Muscle layer of colon (tissue), 2 donors: ENCODE measurements around the gene SGCD.
"Not testable (repeated sequence)": the region's sequence is repeated elsewhere in the genome, so short reads cannot be mapped to it uniquely, and the experiment has no call there.

Source experiments
- H3K27ac ChIP-seq: one replicate; pipeline ENCODE4 v1.7.0; 2013; ENCODE audit warnings: low read depth, mild to moderate bottlenecking, low read length, moderate library complexity
- H3K27me3 ChIP-seq, 2 donors: one replicate each; pipeline ENCODE4 v1.7.0; 2013; ENCODE audit warnings: low read length in 2 of 2, mild to moderate bottlenecking in 2 of 2; ENCODE audit not compliant: insufficient read depth in 2 of 2, control insufficient read depth in 1 of 2
- H3K36me3 ChIP-seq: one replicate; pipeline ENCODE4 v1.7.0; 2013; ENCODE audit warnings: mild to moderate bottlenecking, low read length; ENCODE audit not compliant: insufficient read depth
- H3K4me1 ChIP-seq: one replicate; pipeline ENCODE4 v1.7.0; 2013; ENCODE audit warnings: mild to moderate bottlenecking, low read length; ENCODE audit not compliant: insufficient read depth
- H3K4me3 ChIP-seq, 2 donors: one replicate each; pipeline ENCODE4 v1.7.0; 2013; ENCODE audit warnings: low read length in 2 of 2, low read depth in 1 of 2, mild to moderate bottlenecking in 1 of 2, moderate library complexity in 1 of 2
- H3K9ac ChIP-seq: one replicate; pipeline ENCODE4 v1.7.0; 2013; ENCODE audit warnings: low read length
- H3K9me3 ChIP-seq: one replicate; pipeline ENCODE4 v1.7.0; 2013; ENCODE audit warnings: mild to moderate bottlenecking, low read length
- donor health status: abdominal sarcoma.
- donor health status: Adenocarcinoma of cecum.

Gene SGCD

DNA sequence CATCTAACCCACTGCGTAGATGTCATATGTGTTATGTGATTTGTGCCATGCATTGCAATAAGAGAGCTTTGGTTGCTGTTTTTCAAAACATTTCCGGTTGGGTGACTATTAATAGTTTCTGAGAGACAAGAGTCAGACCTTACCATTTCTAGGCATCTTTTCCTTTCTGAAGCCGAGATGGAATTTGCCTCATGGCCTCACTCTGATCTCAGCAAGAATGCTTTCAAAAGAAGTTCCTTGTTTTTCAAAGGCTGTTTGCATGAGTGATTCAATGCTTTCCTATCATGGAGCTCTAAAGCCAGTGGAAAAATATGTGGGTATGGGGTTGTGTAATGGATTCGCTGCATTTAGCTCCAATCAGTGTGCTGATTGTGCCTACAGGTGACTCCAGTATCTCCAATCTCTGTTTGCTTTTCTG is 320.1 kb downstream of the SGCD start:
- no peaks in the 10 kb centered on the region for H3K27me3 ChIP-seq
- no peaks in the 10 kb centered on the region for H3K9me3 ChIP-seq
- no peak overlapping the region for H3K9ac ChIP-seq
- H3K4me3 ChIP-seq = no peak overlapping the region
- H3K36me3 ChIP-seq = no peaks in the 10 kb centered on the region
- no peak overlapping the region for H3K27ac ChIP-seq
- peaks cover 10% of the 10 kb centered on the region for H3K4me1 ChIP-seq

DNA sequence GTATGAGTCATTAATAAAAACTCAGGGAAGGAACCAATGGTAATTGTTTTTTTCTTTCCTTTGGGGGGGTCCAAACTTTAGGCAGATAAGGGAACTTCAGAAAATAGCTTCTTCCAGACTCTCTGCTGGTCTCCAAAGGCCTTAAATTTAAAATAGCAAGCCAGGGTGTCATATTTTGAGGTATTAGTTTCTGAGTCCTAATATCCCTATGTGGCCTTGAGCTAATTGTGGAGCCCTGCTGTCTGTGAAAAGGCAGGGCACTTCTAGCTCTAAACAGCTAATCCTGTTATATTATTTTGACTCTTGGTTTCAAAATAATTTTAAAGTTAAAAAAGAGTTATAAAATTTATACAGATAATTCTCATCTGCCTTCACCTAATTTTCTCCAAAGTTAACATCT is 327.5 kb downstream of the SGCD start:
- no peaks in the 10 kb centered on the region for H3K9me3 ChIP-seq
- H3K4me1 ChIP-seq = no peaks in the 10 kb centered on the region
- no peak overlapping the region for H3K27ac ChIP-seq
- H3K9ac ChIP-seq = no peak overlapping the region
- no peaks in the 10 kb centered on the region for H3K36me3 ChIP-seq
- H3K4me3 ChIP-seq = no peak overlapping the region
- no peaks in the 10 kb centered on the region for H3K27me3 ChIP-seq

DNA sequence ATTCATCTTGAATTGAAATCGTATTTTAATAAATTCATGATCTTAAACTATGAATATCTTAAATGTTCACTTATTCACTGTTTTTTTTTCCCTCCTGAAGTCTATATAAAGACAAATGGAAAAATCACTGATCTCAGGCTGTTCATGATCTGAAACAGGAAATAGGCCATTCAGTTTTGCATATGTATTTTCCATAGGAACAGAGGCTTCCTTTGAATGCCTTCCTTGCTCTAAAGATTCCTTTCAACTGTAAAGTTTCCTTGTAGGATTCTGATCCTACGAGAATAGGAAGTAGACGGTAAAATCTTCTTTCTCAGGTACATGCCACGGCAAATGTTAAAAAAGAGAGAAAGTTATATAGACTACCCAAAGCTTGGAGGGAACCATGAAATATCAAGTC is 328.8 kb downstream of the SGCD start:
- Histone ChIP-seq H3K4me1 (no peaks in the 10 kb centered on the region), H3K4me3 (no peak overlapping the region), H3K27me3 (no peaks in the 10 kb centered on the region), H3K27ac (no peak overlapping the region), H3K9me3 (no peaks in the 10 kb centered on the region), H3K36me3 (no peaks in the 10 kb centered on the region), H3K9ac (no peak overlapping the region)

DNA sequence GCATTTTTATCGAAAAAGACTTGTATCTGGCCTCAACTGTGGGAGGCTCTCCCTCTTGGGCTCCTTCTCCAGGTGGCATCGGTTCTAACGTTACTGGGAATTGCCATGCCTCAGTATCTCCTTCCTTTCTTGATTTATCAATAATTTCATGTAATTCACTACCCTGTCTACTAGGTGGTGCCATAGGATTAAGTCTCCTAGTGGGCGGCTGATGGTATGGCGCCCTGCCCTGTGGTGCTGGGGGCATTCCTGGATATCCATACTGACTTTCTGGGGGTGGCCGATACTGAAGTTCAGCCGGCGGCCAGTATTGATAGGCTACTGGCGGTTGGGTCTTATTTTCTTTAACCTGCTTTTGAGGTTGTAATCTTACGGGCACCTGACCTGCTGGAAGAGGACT is 337.9 kb downstream of the SGCD start:
- H3K4me3 ChIP-seq, H3K27ac ChIP-seq, H3K36me3 ChIP-seq, H3K9ac ChIP-seq, H3K9me3 ChIP-seq, H3K27me3 ChIP-seq, H3K4me1 ChIP-seq: not testable (repeated sequence)

DNA sequence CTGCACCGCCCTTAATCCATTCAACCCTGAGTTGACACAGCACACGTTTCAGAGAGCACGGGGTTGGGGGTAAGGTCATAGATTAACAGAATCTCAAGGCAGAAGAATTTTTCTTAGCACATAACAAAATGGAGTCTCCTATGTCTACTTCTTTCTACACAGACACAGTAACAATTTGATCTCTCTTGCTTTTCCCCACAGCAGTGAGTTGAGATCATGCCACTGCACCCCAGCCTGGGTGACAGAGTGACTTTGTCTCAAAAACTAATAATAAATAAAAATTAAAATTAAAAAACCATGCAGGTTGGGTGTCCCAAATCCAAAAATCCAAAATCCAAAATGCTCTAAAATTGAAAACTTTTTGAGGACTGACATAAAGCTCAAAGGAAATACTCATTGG is 339.7 kb downstream of the SGCD start:
- not testable (repeated sequence) for H3K36me3 ChIP-seq, H3K4me1 ChIP-seq, H3K9me3 ChIP-seq, H3K27me3 ChIP-seq, H3K9ac ChIP-seq, H3K4me3 ChIP-seq, H3K27ac ChIP-seq

DNA sequence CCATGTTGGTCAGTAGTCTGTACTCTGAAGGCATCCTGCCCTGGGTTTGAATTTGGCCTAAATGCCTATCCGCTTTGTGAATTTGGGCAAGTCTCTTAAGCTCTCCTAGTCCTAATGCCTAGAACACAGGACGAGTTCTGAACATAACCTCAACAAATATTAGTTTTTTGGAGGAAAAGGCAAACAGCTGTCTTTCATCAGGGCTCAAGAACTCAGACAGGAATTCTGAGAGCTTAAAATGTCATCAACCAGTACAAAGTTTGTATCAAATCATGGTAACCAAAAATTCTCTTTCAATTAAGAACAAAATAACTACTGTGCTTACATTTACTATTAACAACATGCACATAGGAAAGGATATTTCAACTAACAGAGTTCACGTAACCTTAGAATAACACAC is 340.7 kb downstream of the SGCD start:
- no peak overlapping the region for H3K9ac ChIP-seq

DNA sequence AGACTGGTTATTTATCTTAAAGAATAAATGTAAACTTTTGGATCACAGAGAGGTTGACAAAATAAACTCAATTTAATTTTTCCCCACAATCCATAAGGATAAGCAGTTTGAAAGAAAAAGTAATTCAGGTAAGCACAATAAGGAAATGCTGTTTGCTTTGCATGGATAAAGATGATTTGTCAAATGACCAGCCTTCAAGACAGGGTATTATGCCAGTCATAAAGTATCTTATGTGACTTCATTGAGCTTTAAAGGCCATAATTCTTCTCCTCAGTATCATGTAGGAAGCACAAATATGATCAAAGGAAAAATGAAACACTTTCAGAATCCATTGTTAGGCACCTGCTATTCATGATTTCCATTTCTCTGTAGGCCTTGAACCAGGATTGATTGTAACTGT is 342.5 kb downstream of the SGCD start:
- Histone ChIP-seq H3K27me3 (no peaks in the 10 kb centered on the region), H3K9ac (no peak overlapping the region), H3K4me1 (no peaks in the 10 kb centered on the region)

More for the DNA sequence above, 340.7 kb downstream of the SGCD start:
- no peak overlapping the region for H3K27ac ChIP-seq
- no peaks in the 10 kb centered on the region for H3K9me3 ChIP-seq
- no peaks in the 10 kb centered on the region for H3K4me1 ChIP-seq
- no peaks in the 10 kb centered on the region for H3K36me3 ChIP-seq
- H3K4me3 ChIP-seq = no peak overlapping the region
- no peaks in the 10 kb centered on the region for H3K27me3 ChIP-seq

DNA sequence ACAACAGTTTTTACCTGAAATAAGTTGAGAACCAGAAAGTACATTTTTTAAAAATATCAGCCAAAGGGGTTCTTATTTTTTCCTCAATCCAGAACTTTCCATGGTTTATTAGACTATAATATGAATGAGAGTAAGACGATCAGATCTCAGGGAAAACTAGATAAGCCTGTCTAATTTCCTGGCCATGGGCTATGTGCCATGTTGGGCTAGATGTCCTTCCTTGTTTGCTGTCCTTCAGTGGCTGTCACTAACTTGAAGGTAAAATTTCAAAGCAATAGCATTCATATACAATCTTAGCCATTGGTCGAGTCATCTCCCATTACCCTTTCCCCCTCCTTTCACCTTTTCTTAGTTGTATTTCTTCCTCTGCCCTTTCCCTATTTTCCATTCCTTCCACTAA is 343.7 kb downstream of the SGCD start:
- H3K4me1 ChIP-seq = peaks cover 6% of the 10 kb centered on the region
- H3K36me3 ChIP-seq = no peaks in the 10 kb centered on the region
- no peak overlapping the region for H3K9ac ChIP-seq
- H3K27ac ChIP-seq = no peak overlapping the region
- no peaks in the 10 kb centered on the region for H3K9me3 ChIP-seq
- H3K27me3 ChIP-seq = no peaks in the 10 kb centered on the region
- no peak overlapping the region for H3K4me3 ChIP-seq

More for the DNA sequence above, 342.5 kb downstream of the SGCD start:
- H3K27ac ChIP-seq = no peak overlapping the region
- H3K36me3 ChIP-seq = no peaks in the 10 kb centered on the region
- H3K9me3 ChIP-seq = no peaks in the 10 kb centered on the region
- no peak overlapping the region for H3K4me3 ChIP-seq

DNA sequence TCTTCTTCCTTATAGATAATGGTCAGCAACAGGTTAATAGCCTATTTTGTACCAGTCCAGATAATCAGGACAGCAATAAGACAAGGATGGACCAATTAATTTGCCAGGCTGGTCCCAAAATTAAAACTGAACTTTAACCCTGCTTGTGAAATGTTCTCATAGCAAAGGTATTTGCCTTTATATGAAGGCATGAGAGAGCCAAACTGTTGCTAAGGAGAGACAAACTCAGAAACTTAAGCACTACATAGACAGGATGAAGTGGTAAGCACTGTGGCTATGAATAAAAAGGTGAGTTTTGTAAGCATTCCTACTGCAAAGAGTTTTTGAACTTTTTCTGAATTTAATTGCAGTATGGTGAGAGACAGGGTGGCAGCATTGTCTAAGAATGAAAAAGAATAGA is 348.4 kb downstream of the SGCD start:
- Histone ChIP-seq H3K27ac (no peak overlapping the region), H3K36me3 (no peaks in the 10 kb centered on the region), H3K4me1 (peaks cover 6% of the 10 kb centered on the region), H3K9me3 (no peaks in the 10 kb centered on the region), H3K9ac (no peak overlapping the region), H3K27me3 (no peaks in the 10 kb centered on the region), H3K4me3 (no peak overlapping the region)

DNA sequence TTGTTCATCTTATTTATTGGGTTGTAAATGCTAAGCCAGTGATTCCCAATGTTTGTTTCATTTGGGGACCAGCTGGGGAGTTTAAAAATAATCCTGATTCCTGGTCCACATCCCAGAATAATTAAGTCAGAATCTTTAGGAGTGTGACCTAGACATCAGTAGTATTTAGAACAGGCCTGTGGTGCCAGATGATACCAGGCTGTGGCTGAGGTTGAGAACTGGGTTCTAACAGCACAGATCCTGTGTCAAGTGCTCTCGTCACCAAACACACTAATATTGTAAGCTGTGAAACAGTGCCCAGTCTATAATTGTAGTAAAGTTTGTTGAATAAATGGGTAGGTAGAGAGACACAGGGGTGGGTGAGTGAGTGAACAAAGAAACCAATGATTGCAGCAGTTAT is 351.0 kb downstream of the SGCD start:
- Histone ChIP-seq H3K4me3 (no peak overlapping the region), H3K4me1 (peaks cover 6% of the 10 kb centered on the region), H3K36me3 (no peaks in the 10 kb centered on the region), H3K9ac (no peak overlapping the region), H3K9me3 (no peaks in the 10 kb centered on the region), H3K27me3 (no peaks in the 10 kb centered on the region), H3K27ac (no peak overlapping the region)

DNA sequence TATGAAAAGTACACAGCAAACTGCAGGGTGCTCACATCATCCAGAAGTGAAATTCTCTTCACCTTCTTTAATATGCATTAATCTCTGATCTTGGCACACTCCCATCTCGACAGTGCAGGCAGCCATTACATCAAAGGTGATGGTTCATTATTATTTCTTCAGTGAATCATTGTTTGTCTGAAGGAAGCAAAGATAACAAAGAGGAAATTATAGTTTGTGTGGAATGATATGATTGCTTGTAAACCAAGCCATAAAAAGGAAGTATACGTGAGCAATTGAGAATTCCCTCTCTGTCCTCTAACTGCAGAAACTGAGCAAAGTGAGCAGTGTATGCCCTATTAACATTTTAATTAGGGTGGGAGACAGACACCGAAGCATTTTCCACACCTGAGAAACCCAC is 351.5 kb downstream of the SGCD start:
- Histone ChIP-seq H3K27me3 (no peaks in the 10 kb centered on the region), H3K4me1 (peaks cover 6% of the 10 kb centered on the region), H3K4me3 (no peak overlapping the region), H3K9me3 (no peaks in the 10 kb centered on the region), H3K9ac (no peak overlapping the region), H3K27ac (no peak overlapping the region), H3K36me3 (no peaks in the 10 kb centered on the region)

DNA sequence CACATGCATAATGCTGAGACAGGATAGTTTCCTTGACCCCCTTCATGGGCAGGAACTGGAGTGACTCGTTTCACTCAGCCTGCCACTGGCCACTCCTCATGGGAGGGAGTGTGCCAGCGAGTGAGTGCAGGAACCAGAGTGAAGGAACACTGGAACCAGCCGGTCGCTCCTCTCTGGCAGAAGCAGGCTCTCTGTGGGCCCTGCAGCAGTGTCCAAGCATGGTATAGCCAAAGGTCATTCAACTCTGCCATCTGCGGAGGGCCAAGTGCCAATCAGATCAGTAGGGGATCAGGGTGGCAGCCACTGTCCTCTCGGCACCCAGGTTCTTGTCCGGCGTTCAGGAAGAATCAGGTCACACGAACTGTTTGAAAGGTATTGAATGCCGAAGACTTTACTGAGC is 353.9 kb downstream of the SGCD start:
- Histone ChIP-seq H3K9ac (no peak overlapping the region), H3K27me3 (no peaks in the 10 kb centered on the region), H3K9me3 (no peaks in the 10 kb centered on the region), H3K4me3 (no peak overlapping the region), H3K27ac (no peak overlapping the region), H3K36me3 (no peaks in the 10 kb centered on the region), H3K4me1 (no peaks in the 10 kb centered on the region)
